Left hindlimb (tissue), 1 donor: ENCODE data around the gene CDK4.

Source experiments
- DNase-seq: peaks from one replicate; pipeline ENCODE4 v3.0.0-alpha.2; 2018

CDK4 gene

GRCh38 chr12:57771236-57771872 lies 19.2 kb upstream of the CDK4 start:
- peak; percentile 95 for DNase-seq

DNA sequence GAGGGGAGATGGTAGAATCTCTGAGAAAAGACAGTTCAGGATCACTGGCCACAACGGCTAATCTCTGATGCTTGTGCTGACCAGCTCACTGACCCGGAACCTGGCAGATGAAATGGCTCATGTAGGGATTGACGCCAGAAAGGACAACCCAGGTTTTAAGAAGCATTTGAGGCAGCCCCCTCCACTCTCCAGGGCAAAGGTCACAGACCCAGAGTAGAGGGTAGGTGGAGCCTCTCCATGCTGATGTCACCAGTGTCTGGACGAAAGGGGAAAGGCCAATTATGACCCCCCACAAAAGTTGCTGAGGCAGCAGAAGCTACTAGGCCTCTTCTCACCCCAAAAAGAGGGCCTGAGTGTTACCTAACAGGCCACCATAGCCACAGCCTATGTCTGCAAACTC lies 18.6 kb upstream of the CDK4 start:
- no peak for DNase-seq

DNA sequence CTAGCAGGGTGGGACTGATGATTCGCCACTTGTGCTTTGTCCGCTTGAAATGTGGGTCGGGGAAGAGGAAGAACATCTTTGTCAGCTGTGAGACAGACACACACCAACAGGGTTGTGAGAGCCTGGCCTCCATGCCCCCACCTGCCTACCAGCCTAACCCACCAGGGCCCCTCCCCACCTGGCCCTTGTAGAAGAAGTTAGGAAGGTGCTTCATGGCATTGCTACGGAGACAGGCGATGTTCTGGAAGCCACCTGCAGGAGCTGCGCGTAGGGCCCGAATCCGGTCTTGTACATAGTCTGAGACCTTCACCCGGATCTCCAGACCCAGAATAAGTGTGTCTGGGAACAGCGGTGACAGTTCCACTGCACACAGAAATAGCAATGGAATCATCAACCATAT lies 17.5 kb upstream of the CDK4 start:
- DNase-seq, result no peak

GRCh38 chr12:57767876-57768275 lies 15.8 kb upstream of the CDK4 start:
- DNase-seq, result no peak

DNA sequence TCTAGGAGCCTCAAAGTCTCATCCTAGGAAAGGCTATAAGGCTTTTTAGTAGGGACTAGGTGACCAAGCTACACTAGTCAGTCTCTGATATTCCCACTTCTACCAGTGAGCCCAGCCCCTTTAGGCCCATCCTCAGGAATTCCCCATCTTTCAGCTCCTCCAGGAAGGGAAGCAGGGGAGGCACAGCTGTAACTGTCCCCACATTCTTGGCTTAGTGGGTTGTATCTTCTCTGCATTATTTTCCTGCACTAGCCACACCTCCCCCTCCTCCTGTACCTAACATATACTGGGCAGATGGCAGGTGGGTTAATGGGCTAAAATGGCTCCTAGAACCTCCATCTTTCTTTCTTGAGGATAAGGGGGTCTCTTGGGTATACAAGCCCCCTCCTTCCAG lies 15.2 kb upstream of the CDK4 start:
- DNase-seq, result no peak

GRCh38 chr12:57766464-57767304 lies 14.6 kb upstream of the CDK4 start, which contains the start of gene CYP27B1:
Gene CYP27B1, minus strand, starts transcription at chr12:57767078. Its CDS starts 37 bp downstream, at chr12:57767041.
- DNase-seq, result no peak

DNA sequence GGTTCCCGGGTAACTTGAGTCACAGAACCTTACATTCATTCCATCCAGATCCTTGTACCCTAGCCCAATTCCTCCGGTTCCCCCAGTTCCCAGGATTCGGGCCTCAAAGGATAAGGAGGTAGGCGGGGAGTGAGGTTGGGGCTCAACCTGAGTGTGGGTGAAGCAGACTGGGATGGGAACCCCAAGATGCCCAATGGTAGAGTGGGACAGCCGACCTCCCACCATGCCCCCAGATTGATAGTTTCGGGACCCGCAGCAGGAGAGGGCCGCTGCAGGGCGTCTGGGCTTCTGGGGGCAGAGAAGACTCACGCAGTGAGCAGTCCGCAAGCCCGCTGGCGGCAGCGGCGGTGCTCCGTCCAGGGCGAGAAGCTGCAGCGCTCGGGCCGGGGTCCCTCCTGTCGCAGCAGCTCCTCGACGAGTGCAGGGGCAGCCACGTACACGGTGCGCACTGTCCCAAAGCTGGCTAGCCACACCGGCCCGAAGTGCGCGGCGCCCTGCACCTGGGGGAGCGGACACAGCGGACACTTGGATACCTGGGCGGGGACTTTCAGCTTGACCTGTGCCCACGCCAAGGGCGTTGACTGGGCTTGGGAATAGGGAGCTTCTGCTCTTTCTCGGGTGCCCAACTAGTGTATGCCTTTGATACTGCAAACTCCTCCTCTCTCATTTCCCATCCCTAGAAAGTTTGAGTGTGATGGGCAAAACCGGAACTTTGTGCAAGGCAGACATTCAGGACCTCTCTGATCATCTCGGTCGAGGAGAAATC lies 13.8 kb upstream of the CDK4 start:
- no peak for DNase-seq

DNA sequence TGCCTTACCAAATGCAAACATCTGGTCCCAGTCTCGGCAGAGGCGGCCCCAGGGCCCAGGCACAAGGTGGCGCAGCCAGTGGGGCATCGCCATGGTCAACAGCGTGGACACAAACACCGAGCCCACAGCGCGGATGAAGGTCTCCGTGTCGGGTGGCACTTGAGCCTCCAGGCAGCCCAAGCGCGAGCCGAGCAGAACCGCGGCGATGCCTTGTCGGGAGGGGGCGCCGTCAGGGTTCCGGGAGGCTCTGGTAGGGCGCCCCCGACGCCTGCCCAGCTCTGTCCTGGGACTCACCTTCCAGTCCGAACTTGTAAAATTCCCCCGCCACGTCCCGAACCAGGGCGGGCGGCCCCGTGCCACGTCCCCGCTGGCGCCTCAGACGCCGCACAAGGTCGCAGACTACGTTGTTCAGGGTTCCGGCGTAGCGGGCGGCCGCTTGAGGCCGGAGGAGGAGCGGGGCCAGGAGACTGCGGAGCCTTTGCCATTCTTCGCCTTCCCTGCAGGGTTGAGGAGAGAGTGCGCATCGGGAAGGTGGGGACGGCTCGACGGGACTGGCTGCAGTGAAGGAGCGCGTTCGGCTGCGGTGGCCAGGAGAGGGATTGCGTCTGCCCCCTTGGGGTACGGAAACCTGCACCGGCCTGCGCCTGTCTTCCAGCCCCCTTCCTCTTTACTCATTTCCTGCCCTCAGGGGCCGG lies 13.0 kb upstream of the CDK4 start:
- DNase-seq, result no peak

DNA sequence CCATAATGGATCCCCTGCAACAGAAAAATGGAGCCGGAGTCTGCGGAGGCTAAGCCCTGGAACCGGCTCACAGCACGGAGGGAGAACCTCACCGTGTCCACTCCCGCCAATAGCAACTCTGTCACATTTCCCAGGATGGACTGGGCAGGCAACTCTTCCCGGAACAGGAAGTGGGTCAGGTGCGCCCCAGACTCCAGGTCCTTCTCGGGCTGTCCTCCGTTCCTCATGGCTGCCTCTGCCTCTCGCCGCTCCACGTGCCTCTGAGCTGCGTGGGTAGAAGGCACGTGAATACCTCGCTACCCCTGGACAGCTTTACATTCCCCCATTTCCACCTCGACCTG lies 12.5 kb upstream of the CDK4 start:
- no peak for DNase-seq

GRCh38 chr12:57763881-57764661 lies 12.0 kb upstream of the CDK4 start:
- no peak for DNase-seq

DNA sequence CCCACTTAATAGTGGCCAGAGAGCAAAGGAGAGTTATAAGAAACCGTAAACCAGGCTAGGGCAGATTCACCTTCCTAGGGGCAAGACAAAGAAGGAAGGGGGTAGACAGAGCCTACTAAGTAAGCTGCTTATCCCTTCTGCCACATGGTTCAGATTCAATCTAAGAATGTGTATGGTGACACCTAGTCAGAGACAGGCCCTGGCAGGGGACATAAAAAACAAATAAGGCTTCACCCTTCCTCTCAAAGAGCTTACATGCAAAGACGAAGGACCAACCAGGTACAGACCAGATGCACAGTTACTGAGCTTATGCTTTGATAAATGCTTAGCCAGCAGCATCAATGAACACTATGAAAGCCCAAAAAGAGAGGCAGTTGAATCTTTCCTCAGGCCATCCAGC lies 10.4 kb upstream of the CDK4 start:
- DNase-seq, result no peak

DNA sequence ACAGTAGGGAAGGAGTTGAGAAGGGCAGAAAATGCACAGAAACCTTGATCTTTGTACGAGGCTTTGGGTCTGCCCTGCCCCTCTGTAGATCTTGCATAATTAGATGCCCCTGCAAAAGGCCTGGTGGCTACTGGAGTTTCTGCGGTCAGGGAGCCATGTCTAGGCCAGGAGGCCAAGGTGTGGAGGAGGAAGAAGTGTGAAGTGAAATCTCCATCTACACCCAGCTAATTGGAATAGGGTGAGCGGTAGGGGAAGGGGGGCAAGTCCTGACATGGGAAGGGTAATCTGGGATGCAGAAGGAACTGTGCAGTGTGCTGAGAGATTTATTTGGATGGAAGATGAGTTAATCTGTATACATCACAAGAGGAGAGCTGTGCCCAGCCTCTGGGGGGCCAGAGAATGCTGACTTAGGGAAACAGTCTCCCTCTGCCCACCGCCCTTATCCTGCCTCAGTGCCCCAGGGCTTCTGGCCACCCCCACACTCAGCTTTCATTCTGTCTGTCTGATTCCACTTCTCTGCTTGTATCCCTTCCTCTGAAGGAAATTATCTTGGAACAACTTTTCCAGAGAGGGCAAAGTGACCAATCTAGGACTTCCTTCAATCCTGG lies 9.4 kb upstream of the CDK4 start:
- no peak for DNase-seq

DNA sequence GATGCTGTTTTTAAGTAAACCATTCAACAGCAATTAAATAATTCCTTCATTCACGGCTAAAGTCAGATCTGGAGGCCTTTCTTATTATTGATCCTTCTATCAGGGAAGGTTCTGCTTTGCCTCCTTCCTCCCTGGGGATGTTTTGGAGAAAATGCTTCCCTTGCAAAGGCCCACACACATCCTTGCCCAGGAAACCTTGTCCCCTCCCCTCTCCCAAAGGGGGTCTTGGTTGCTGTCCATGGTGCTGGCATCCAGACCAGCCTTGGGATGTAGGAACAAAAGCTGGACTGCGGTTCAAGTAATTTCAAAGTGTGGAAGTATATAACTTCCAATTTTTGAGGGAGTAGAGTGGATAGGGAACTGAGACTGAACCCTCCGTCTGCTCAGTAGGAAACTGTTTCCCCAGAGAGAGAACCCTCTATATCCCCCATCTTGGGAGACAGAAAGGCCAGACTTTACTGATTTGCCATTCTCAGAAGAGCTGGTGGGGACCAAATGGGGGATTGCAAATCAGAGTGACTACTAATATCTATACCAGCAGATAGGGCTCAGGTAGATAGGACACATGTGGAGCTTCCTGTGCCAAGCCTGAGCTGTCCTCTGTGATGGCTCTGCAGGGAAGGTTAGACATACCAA lies 8.4 kb upstream of the CDK4 start:
- DNase-seq, result no peak

DNA sequence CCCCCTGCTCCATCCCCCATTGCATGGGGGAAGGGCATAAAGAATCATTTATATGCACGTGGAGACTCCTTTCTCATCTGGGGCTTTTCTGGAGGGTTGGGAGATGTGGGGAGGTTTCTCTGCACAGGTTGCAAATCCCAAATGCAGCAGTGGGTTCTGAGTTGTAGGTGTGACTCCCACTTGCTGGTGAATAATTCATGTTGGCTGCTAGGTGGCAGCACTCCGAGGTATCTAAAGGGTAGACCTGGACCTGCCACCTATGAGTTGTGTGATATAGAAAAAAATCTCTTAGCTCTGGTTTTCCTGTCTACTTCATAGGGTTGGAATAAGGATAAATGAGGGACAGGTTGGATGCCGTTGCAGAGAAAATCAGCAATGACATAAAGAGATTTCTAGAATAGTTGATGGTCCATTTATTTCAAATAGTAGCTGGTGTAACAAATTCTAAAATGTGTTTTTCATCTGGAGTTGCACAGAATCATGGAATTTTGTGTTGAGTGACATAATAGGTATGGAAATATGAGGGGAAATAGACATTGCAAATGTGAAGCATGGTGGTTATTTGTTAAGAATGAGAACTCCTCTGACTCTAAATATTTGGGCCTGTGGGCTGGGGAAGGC lies 7.4 kb upstream of the CDK4 start:
- no peak for DNase-seq

GRCh38 chr12:57758552-57759359 lies 6.6 kb upstream of the CDK4 start:
- DNase-seq, result no peak

DNA sequence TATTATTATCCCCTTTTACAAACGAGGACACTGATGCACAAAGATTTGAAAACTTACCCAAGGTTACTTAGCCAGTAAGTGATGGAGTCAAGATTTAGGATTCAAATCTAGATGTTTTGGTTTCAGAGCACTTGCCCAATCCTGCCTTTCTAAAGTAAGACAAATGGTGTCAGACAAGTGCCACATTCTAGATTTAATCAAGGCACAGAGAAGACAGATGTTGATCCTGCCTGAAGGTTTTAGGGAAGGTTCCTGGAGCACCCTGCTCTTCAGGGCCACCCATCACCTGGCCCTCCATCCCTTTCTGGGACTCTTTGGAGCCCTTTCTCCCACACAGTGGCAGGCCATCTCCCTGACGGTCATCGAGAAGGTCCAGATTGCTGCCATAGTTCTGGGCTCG lies 5.7 kb upstream of the CDK4 start:
- DNase-seq, result no peak

DNA sequence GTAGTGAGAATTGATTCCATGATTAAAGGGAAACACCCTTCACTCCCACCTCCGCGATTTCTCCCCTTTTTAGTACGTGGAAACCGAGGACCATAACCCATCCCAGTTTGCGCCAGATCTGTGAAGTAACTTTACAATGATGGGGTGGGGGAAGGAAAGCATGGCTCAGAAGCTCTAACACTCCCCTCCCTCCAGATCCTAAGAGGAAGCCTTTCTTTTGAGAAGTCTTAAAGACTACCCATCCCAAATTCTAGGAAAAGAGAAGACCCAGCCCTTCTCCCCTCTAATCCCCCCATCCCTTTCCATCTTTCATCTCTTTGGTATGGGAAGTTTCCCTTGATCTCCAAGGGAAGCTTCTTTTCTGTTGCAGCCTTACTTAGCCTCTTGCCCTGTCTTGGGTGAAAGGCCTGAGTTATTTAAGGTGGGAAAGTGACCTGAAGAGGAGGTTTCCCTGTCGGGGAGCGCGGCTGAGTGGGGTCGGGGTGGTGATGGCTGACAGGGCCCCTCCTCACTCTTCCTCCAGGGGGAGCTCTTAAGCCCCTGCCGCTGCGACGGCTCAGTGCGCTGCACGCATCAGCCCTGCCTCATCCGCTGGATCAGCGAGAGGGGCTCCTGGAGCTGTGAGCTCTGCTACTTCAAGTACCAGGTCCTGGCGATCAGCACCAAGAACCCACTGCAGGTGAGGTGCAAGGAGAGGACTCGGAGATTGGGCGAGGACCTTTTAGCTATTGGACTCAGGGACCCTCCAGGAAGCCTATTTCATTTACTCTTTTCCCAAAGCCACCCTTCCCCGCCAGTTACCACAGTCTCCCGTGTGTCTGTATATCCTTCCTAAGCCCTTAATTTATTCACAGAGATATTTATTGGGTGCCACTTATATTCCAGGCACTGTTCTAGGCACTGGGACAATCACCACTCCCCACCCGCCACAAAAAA lies 4.6 kb upstream of the CDK4 start:
- no peak for DNase-seq

DNA sequence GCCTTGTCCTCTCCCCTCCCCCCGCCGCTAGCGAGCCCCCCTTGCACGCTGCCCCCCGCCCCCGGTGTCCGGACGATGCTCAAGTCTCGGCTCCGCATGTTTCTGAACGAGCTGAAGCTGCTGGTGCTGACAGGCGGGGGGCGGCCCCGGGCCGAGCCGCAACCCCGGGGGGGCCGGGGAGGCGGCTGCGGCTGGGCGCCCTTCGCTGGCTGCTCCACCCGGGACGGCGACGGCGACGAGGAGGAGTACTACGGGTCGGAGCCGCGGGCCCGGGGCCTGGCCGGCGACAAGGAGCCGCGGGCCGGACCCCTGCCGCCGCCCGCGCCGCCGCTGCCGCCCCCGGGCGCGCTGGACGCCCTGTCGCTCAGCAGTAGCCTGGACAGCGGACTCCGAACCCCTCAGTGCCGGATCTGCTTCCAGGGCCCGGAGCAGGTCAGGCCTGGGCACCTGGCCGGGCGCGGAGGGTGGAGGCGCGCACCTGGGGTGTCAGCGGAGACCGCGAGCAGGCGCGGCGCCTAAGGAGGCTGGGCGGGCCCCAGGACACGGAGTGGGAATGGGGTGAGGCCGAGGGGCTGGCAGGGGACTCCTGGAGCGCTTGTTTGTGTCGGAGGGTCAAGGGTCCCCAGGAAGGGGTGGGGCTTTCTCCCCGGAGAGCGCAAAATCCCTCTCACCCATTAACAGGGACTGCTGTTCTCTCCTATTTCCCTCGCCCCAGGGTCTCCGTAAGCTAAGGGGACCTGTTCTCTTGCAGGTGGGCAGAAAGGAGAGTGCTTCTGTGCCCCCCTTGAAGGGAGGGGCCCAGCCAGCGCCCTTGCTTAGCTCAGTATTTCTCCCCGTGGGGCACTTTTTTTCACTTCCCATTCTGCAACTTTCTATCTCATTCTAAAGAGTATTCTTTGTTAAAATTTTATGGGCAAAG lies 3.6 kb upstream of the CDK4 start:
- no peak for DNase-seq
